Measurements from ENCODE around the gene ULK1.

The ULK1 gene

DNA sequence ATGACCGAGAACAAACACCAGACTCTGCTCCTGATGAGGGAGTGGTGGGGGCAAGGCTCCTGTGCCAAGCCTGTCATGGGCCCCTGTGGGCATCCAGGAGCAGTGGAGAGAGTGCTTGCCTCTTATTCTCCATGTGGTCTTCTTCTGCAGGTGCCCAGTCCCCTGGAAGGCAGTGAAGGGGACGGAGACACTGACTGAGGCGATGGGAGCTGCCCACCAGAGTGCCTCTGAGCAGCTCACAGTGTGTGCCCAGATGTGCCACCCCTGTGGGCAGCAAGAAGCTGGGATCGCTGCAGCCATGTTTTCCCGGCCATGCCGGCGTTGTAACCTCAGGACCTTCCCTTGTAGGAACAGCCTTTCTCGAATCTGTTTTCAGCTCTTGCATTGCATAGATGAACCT, 49.0 kb downstream of the ULK1 start:
- in situ Hi-C loops (cut with HindIII; ENCODE audit: low pct_ligation_motif_present, low sequenced_read_pairs): no loop called here
- TF ChIP-seq, protein P1, sequence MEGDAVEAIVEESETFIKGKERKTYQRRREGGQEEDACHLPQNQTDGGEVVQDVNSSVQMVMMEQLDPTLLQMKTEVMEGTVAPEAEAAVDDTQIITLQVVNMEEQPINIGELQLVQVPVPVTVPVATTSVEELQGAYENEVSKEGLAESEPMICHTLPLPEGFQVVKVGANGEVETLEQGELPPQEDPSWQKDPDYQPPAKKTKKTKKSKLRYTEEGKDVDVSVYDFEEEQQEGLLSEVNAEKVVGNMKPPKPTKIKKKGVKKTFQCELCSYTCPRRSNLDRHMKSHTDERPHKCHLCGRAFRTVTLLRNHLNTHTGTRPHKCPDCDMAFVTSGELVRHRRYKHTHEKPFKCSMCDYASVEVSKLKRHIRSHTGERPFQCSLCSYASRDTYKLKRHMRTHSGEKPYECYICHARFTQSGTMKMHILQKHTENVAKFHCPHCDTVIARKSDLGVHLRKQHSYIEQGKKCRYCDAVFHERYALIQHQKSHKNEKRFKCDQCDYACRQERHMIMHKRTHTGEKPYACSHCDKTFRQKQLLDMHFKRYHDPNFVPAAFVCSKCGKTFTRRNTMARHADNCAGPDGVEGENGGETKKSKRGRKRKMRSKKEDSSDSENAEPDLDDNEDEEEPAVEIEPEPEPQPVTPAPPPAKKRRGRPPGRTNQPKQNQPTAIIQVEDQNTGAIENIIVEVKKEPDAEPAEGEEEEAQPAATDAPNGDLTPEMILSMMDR (IDR thresholded peaks at IDR 0.05; ENCODE audit: low read depth, low read length, missing control alignments): no peak
- H3K36me3 ChIP-seq (replicated peaks): peaks cover 47% of the 10 kb centered on the region

DNA sequence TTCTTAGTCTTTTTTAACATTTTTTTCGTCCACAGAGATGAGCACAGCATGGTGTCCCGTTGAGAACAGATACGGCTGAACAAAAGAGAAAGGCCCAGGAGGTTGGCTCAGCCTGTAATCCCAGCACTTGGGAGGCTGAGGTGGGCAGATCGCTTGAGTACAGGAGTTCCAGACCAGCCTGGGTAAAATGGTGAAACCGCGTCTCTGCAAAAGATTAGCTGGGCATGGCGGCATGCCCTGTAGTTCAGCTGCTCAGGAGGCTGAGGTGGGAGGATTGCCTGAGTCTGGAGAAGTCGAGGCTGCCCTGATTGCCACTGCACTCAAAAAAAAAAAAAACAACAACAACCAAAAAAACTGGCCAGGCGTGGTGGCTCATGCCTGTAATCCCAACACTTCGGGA, 49.5 kb downstream of the ULK1 start:
- no peaks in the 10 kb centered on the region for H3K27me3 ChIP-seq (replicated peaks)
- no peak for DNase-seq
- H3K27ac ChIP-seq: no peak overlapping the region
- peaks cover 47% of the 10 kb centered on the region for H3K36me3 ChIP-seq (replicated peaks)
- TF ChIP-seq, protein P1 (IDR thresholded peaks at IDR 0.05; ENCODE audit: low read depth, low read length, missing control alignments): no peak
- in situ Hi-C loops (cut with HindIII; ENCODE audit: low pct_ligation_motif_present, low sequenced_read_pairs): no loop called here
- no peak overlapping the region for H3K4me3 ChIP-seq (ENCODE audit: low read depth, low read length)

More for the DNA sequence above, 49.0 kb downstream of the ULK1 start:
- Histone ChIP-seq H3K27me3 (replicated peaks) (no peaks in the 10 kb centered on the region), H3K4me3 (ENCODE audit: low read depth, low read length) (no peak overlapping the region), H3K27ac (no peak overlapping the region)
- DNase-seq: no peak

DNA sequence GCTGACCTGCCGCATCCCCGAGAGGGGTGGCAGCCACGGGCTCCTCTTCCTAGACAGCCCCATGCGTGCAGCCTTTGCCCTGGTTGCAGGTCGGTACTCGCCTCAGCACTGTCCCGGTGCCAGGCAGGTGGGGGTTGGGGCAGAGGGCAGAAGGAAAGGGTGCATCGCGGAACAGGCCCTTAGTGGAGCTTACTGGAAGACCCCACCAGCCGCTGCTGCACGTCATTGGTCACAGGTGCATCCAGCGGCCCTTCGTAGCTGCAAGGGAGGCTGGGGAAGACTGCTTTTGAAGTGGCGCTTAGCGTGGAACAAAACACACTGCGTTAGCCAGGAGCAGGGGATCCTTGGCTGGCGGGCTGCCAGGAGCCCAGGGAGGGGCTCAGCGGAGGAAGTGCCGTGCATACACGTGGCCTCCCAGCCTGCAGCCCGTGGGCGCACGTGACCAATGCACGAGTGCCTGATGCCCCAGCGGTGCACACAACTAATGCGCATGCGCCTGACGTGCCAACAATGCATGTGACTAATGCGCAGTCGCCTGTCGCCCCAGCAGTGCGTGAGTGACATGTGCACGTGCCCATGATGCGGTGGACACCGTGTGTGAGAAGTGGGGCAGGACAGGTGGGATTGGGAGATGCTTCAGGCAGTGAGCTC, 50.3 kb downstream of the ULK1 start:
- TF ChIP-seq, protein P1 (IDR thresholded peaks at IDR 0.05; ENCODE audit: low read depth, low read length, missing control alignments): no peak
- no peak for DNase-seq
- in situ Hi-C loops (cut with HindIII; ENCODE audit: low pct_ligation_motif_present, low sequenced_read_pairs): no loop called here
- peaks cover 39% of the 10 kb centered on the region for H3K36me3 ChIP-seq (replicated peaks)
- no peak overlapping the region for H3K27ac ChIP-seq
- no peak overlapping the region for H3K4me3 ChIP-seq (ENCODE audit: low read depth, low read length)
- H3K27me3 ChIP-seq (replicated peaks): no peaks in the 10 kb centered on the region

DNA sequence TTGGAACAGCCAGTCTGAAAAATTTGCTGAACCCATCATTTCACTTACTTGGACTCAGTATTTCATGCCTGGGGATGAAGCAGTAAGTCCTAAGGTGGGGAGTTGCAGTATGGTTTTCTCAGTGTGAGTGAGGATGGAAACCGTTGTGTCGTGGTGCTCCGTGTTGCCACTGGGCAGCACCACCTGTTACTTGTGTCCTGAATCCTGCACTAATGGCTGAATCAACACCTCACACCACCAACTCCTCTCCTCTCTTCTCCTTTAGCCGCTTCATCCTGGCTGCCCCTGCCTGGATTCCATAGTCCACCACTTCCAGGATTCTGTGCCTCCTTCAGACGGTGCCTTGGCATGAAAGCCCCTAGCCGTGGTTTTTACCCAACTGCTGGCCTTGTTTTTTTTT, 52.3 kb downstream of the ULK1 start:
- H3K27me3 ChIP-seq (replicated peaks): no peaks in the 10 kb centered on the region
- DNase-seq: no peak
- in situ Hi-C loops (cut with HindIII; ENCODE audit: low pct_ligation_motif_present, low sequenced_read_pairs): no loop called here
- no peak overlapping the region for H3K4me3 ChIP-seq (ENCODE audit: low read depth, low read length)
- H3K27ac ChIP-seq: no peak overlapping the region
- peaks cover 26% of the 10 kb centered on the region for H3K36me3 ChIP-seq (replicated peaks)
- TF ChIP-seq, protein P1 (IDR thresholded peaks at IDR 0.05; ENCODE audit: low read depth, low read length, missing control alignments): no peak

DNA sequence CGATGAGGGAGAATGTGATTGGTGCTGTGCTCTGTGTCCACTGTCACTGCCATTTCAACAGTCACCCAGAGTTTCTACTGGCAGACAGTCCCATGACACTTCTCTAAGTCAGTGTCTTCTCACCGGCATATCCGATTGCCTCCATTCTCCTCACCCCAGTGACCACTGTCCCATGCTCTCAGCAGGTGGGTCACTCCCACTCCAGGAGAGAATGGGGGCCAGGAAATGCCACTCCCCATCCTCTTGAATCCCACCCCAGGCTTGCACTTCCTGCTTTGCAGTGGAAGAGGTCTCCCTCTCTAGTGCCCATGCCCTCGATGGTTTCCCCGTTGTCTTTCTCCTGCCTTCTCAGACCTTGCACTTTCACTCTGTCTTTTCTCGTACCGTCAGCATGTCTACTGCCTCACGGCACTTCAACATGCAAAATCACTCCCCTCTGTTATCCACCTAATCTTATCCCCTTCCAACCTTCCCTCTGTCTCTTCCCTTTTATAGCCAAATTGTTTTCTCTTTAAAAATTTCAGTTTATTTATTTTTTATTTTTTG, 53.1 kb downstream of the ULK1 start:
- peaks cover 20% of the 10 kb centered on the region for H3K36me3 ChIP-seq (replicated peaks)
- no peak for DNase-seq
- TF ChIP-seq, protein P1 (IDR thresholded peaks at IDR 0.05; ENCODE audit: low read depth, low read length, missing control alignments): no peak
- H3K27me3 ChIP-seq (replicated peaks): no peaks in the 10 kb centered on the region
- no peak overlapping the region for H3K4me3 ChIP-seq (ENCODE audit: low read depth, low read length)
- in situ Hi-C loops (cut with HindIII; ENCODE audit: low pct_ligation_motif_present, low sequenced_read_pairs): no loop called here
- no peak overlapping the region for H3K27ac ChIP-seq
